Hypothalamus (tissue), 51 donors: Measurements from ENCODE around the gene PAMR1.
A peak's percentile ranks its signal among the peaks of the same experiment; 100 is the strongest.

Experiments used
- DNase-seq, 51 donors: peaks; one replicate each; lab custom pipeline; 2025; lab: John Stamatoyannopoulos, UW

The PAMR1 gene

GRCh38 chr11:35464308-35464707, 61.1 kb downstream of the PAMR1 start:
- DNase-seq: peak in 15 of 51 donors; percentile 3 to 35 (median 12)

GRCh38 chr11:35463331-35463751, 62.1 kb downstream of the PAMR1 start:
- peak in 26 of 51 donors; percentile 16 to 83 (median 56) for DNase-seq

- no peak for DNase-seq
These were observed 63.4 kb downstream of the PAMR1 start for GRCh38 chr11:35461917-35462538.

- no peak for DNase-seq
These were observed 65.9 kb downstream of the PAMR1 start for GRCh38 chr11:35459489-35459888.

GRCh38 chr11:35458846-35459245, 66.6 kb downstream of the PAMR1 start:
- DNase-seq: no peak

- DNase-seq: no peak
These were observed 71.1 kb downstream of the PAMR1 start for GRCh38 chr11:35454362-35454761.

- DNase-seq: no peak
These were observed 88.7 kb downstream of the PAMR1 start for GRCh38 chr11:35436581-35437250.

GRCh38 chr11:35433588-35433987, 91.8 kb downstream of the PAMR1 start:
- DNase-seq: no peak

- no peak for DNase-seq
These were observed 93.0 kb downstream of the PAMR1 start for GRCh38 chr11:35432464-35432863.

- DNase-seq: peak in 19 of 51 donors; percentile 8 to 68 (median 36)
These were observed 98.3 kb downstream of the PAMR1 start for GRCh38 chr11:35427071-35427470.

GRCh38 chr11:35426351-35426750, 99.1 kb downstream of the PAMR1 start:
- DNase-seq: no peak

- peak in 1 of 51 donors; percentile 11 for DNase-seq
These were observed 99.7 kb downstream of the PAMR1 start for GRCh38 chr11:35425603-35426212.

GRCh38 chr11:35424157-35424940, 101.1 kb downstream of the PAMR1 start:
- no peak for DNase-seq

- DNase-seq: peak in 13 of 51 donors; percentile 10 to 41 (median 22)
These were observed 105.0 kb downstream of the PAMR1 start for GRCh38 chr11:35420371-35420770.

GRCh38 chr11:35419830-35420333, 105.5 kb downstream of the PAMR1 start:
- DNase-seq: peak in 20 of 51 donors; percentile 13 to 71 (median 43)

- peak in 41 of 51 donors; percentile 18 to 86 (median 62) for DNase-seq
These were observed 106.1 kb downstream of the PAMR1 start, which contains the start of gene SLC1A2 for GRCh38 chr11:35419184-35419829. SLC1A2 (minus strand) TSS chr11:35419558; CDS start chr11:35418966, 592 bp downstream.

- peak in 23 of 51 donors; percentile 16 to 72 (median 32) for DNase-seq
These were observed 106.9 kb downstream of the PAMR1 start for GRCh38 chr11:35418282-35419183.

GRCh38 chr11:35415487-35415886, 109.9 kb downstream of the PAMR1 start:
- no peak for DNase-seq

- DNase-seq: no peak
These were observed 110.6 kb downstream of the PAMR1 start for GRCh38 chr11:35414776-35415175.
